Activated CD8-positive, alpha-beta memory T cell treated with anti-CD3 and anti-CD28 coated beads, Interleukin-2, amount 50 U/mL, for 1 hour (primary cell): Measurements from ENCODE around the gene FER.
"Not testable (repeated sequence)": the region's sequence is repeated elsewhere in the genome, so short reads cannot be mapped to it uniquely, and the experiment has no call there.

ENCODE experiments used
- DNase-seq: peaks from one replicate; pipeline ENCODE4 v3.0.0-alpha.2; 2020; ENCODE audit errors: extremely low read depth

Gene FER

GRCh38 chr5:108798513-108799265 is 51.0 kb downstream of the FER start:
- DNase-seq = no peak

- no peak for DNase-seq
Measured at GRCh38 chr5:108801301-108801700, 53.6 kb downstream of the FER start.

- DNase-seq = no peak
Measured at GRCh38 chr5:108801776-108802175, 54.1 kb downstream of the FER start.

GRCh38 chr5:108810717-108811116 is 63.0 kb downstream of the FER start:
- DNase-seq = no peak

- no peak for DNase-seq
Measured at GRCh38 chr5:108813673-108814072, 66.0 kb downstream of the FER start.

GRCh38 chr5:108814551-108814950 is 66.9 kb downstream of the FER start:
- DNase-seq = no peak

GRCh38 chr5:108818613-108819272 is 71.0 kb downstream of the FER start:
- no peak for DNase-seq

- DNase-seq = no peak
Measured at GRCh38 chr5:108820983-108821382, 73.3 kb downstream of the FER start.

GRCh38 chr5:108822211-108822947 is 74.7 kb downstream of the FER start:
- no peak for DNase-seq

GRCh38 chr5:108827131-108827530 is 79.4 kb downstream of the FER start:
- DNase-seq = no peak

GRCh38 chr5:108830705-108831276 is 83.1 kb downstream of the FER start:
- DNase-seq = no peak

- DNase-seq = no peak
Measured at GRCh38 chr5:108836492-108836891, 88.8 kb downstream of the FER start.

- not testable (repeated sequence) for DNase-seq
Measured at GRCh38 chr5:108842260-108842941, 94.7 kb downstream of the FER start.

- not testable (repeated sequence) for DNase-seq
Measured at GRCh38 chr5:108851129-108851528, 103.4 kb downstream of the FER start.

- DNase-seq = no peak
Measured at GRCh38 chr5:108857905-108858304, 110.2 kb downstream of the FER start.

GRCh38 chr5:108858959-108859358 is 111.3 kb downstream of the FER start:
- DNase-seq = no peak

GRCh38 chr5:108862211-108862610 is 114.5 kb downstream of the FER start:
- DNase-seq = no peak

- not testable (repeated sequence) for DNase-seq
Measured at GRCh38 chr5:108866097-108866496, 118.4 kb downstream of the FER start.

- DNase-seq = no peak
Measured at GRCh38 chr5:108867656-108868055, 120.0 kb downstream of the FER start.

GRCh38 chr5:108869066-108869465 is 121.4 kb downstream of the FER start:
- DNase-seq = no peak

GRCh38 chr5:108876451-108876850 is 128.8 kb downstream of the FER start:
- no peak for DNase-seq

GRCh38 chr5:108878756-108879155 is 131.1 kb downstream of the FER start:
- no peak for DNase-seq
